Measurements from ENCODE around the gene CNOT11. TPM values are rescaled to one million over a fixed set of nuclear protein-coding genes. Genes with fewer than 3 reads are reported as not detected.

Gene CNOT11
- total RNA-seq, 4 donors from 2014 or later, result 19.7 to 31.2 (median 21.6) TPM

- no peak overlapping the region for H3K27ac ChIP-seq
- intact Hi-C loops (cut with DNase I; ENCODE audit: low total_unique reads), result no loop called here
- H3K27me3 ChIP-seq, result no peaks in the 10 kb centered on the region
- no peaks in the 10 kb centered on the region for H3K36me3 ChIP-seq
- no peak for DNase-seq
- peaks cover 0 to 5% of the 10 kb centered on the region in 2 donors for H3K4me1 ChIP-seq
- no peak for TF ChIP-seq POLR2A (IDR thresholded peaks at IDR 0.05)
- no peak for TF ChIP-seq CTCF (IDR thresholded peaks at IDR 0.05)
- no peaks in the 10 kb centered on the region for H3K9me3 ChIP-seq
- H3K4me3 ChIP-seq, result no peak overlapping the region
These were observed 51.0 kb downstream of the CNOT11 start for GRCh38 chr2:101303688-101304087.

DNA sequence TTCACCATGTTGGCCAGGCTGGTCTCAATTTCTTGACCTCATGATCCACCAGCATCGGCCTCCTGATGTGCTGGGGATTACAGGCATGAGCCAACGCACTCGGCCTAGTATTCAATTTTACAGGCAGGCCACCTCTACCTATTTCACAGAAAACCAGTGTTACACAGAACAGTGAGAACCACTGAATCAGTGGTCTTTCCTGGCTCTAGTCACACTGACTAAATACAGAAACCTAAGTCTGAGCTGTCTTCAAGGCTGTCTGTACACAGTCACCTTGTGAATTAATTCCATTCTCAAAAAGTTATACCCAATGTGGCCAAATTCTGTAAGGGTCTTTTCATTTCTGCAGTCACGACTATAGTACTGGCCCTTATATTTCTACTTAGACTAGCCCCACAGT, 52.3 kb downstream of the CNOT11 start:
- Histone ChIP-seq H3K36me3 (no peaks in the 10 kb centered on the region), H3K27ac (no peak overlapping the region), H3K9me3 (no peaks in the 10 kb centered on the region), H3K27me3 (no peaks in the 10 kb centered on the region), H3K4me1 (peaks cover 0 to 5% of the 10 kb centered on the region in 2 donors), H3K4me3 (peak overlapping the region in 1 of 2 donors; percentile 68)
- no peak for DNase-seq
- intact Hi-C loops (cut with DNase I; ENCODE audit: low total_unique reads), result no loop called here
- TF ChIP-seq CTCF (IDR thresholded peaks at IDR 0.05), result no peak

DNA sequence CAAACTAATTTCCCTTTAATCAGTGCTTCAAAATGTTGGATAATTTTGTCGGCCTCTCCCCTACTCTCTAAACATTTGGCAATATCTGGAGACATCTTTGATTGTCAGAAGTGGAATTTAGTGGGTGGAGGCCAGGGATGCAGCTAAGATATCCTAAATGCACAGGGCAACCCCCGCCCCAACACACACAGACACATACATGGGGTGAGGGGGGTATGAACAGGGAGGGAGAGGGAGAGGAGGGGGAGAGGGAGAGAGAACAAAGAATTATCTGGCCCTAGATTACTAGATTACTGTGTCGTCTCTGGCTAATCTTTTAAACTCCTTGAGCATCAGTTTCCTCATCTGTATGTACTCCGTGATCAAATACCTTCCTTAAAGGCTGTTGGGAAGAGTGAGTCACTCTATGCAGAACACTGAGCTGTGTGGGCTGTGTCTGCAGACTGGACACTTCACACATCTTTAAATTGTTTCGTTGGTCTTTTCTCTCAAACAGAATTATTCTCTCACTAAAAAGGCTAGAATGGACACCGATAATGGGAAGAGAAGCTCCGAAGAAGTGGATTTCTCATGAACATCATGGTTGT, 52.9 kb downstream of the CNOT11 start:
- Histone ChIP-seq H3K27me3 (no peaks in the 10 kb centered on the region), H3K4me3 (peak overlapping the region in 1 of 2 donors; percentile 68), H3K36me3 (no peaks in the 10 kb centered on the region), H3K4me1 (peaks cover 0 to 5% of the 10 kb centered on the region in 2 donors), H3K27ac (peak overlapping the region in 1 of 2 donors; percentile 85), H3K9me3 (no peaks in the 10 kb centered on the region)
- no peak for DNase-seq
- TF ChIP-seq POLR2A (IDR thresholded peaks at IDR 0.05), result no peak
- no peak for TF ChIP-seq CTCF (IDR thresholded peaks at IDR 0.05)
- intact Hi-C loops (cut with DNase I; ENCODE audit: low total_unique reads), result no loop called here

DNA sequence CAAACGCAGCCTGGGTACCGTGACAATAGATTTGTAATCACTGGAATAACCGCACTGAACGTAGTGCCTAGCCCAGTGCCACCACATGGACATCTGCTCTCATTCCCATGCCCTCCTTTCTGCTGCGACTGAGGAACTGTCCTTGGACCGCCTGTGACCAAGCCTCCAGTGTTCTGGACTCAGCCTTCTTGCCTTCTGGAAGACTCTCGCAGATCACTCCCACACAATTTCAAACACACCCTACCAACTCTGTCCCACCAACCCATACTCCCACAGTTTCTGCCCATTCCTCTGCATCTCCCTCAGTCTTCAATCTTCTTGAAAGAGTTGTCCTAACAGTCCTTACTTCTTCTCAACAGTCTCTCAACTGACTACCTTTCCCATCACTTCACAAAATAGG, 53.7 kb downstream of the CNOT11 start:
- no peak for TF ChIP-seq CTCF (IDR thresholded peaks at IDR 0.05)
- TF ChIP-seq POLR2A (IDR thresholded peaks at IDR 0.05), result no peak
- Histone ChIP-seq H3K9me3 (no peaks in the 10 kb centered on the region), H3K27ac (peak overlapping the region; percentile 85 to 86), H3K36me3 (no peaks in the 10 kb centered on the region), H3K4me3 (peak overlapping the region; percentile 49 to 68), H3K27me3 (no peaks in the 10 kb centered on the region), H3K4me1 (peaks cover 0 to 5% of the 10 kb centered on the region in 2 donors)
- intact Hi-C loops (cut with DNase I; ENCODE audit: low total_unique reads), result no loop called here
- DNase-seq, result no peak

DNA sequence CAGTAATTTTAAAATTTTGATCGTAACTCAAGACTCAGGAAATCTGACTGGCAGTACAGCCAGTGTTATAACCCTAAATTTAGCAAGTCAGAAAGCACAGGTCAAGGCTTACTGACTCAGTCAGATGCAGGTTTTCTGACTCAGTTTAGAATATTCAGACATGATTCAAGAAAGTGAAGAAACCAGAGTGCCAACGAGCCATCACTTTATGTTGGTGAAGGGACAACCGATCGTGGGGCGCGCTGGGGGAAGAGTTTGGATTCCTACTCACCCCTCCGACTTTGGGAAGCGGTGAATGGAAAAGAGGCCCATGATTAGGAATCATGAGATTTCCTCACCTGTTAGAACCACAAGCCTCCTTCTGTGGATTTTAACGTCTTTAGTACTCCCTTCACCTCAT, 54.8 kb downstream of the CNOT11 start:
- intact Hi-C loops (cut with DNase I; ENCODE audit: low total_unique reads), result no loop called here
- H3K4me3 ChIP-seq, result peak overlapping the region; percentile 49 to 68
- no peaks in the 10 kb centered on the region for H3K9me3 ChIP-seq
- no peak for DNase-seq
- TF ChIP-seq CTCF (IDR thresholded peaks at IDR 0.05), result no peak
- no peak for TF ChIP-seq POLR2A (IDR thresholded peaks at IDR 0.05)
- H3K27me3 ChIP-seq, result no peaks in the 10 kb centered on the region
- peaks cover 0 to 5% of the 10 kb centered on the region in 2 donors for H3K4me1 ChIP-seq
- no peaks in the 10 kb centered on the region for H3K36me3 ChIP-seq
- H3K27ac ChIP-seq, result peak overlapping the region; percentile 85 to 86

Data from uterus (tissue), 4 donors.